GM23248 (cell line): Measurements from ENCODE around the gene OR2C1. TPM values are rescaled to one million over a fixed set of nuclear protein-coding genes. Genes with fewer than 3 reads are reported as not detected.

Experiments
- DNase-seq: peaks from one replicate; pipeline ENCODE4 v3.0.0-alpha.2; 2015
- H2AFZ ChIP-seq: fragments of 200-600 bp; sonication (generic); 2 replicates; pipeline ENCODE4 v1.6.1; 2016; ENCODE audit warnings: antibody characterized with exemption
- H3F3A ChIP-seq: fragments of 200-600 bp; sonication (generic); 2 replicates; pipeline ENCODE4 v1.6.1; 2016; ENCODE audit warnings: mild to moderate bottlenecking, antibody characterized with exemption, mixed run types; ENCODE audit not compliant: insufficient read depth
- H3K27ac ChIP-seq: fragments of 200-600 bp; sonication (generic); 2 replicates; pipeline ENCODE4 v1.5.1; 2016; ENCODE audit warnings: mild to moderate bottlenecking
- H3K27me3 ChIP-seq: fragments of 200-600 bp; sonication (generic); replicated peaks from 2 replicates; pipeline ENCODE4 v1.6.1; 2016; ENCODE audit warnings: mild to moderate bottlenecking; ENCODE audit not compliant: insufficient read depth
- H3K36me3 ChIP-seq: fragments of 200-600 bp; sonication (generic); 2 replicates; pipeline ENCODE4 v1.6.1; 2016; ENCODE audit warnings: low read depth, mild to moderate bottlenecking
- H3K4me1 ChIP-seq: fragments of 200-600 bp; sonication (generic); 2 replicates; pipeline ENCODE4 v1.6.1; 2016; ENCODE audit warnings: mild to moderate bottlenecking; ENCODE audit not compliant: insufficient read depth
- H3K4me2 ChIP-seq: fragments of 200-600 bp; sonication (generic); one replicate; pipeline ENCODE4 v1.6.1; 2016; ENCODE audit warnings: mild to moderate bottlenecking; ENCODE audit not compliant: unreplicated experiment
- H3K4me3 ChIP-seq: fragments of 200-600 bp; sonication (generic); 2 replicates; pipeline ENCODE4 v1.5.1; 2016; ENCODE audit warnings: mild to moderate bottlenecking
- H3K79me2 ChIP-seq: fragments of 200-600 bp; sonication (generic); 2 replicates; pipeline ENCODE4 v1.6.1; 2016; ENCODE audit warnings: mild to moderate bottlenecking; ENCODE audit not compliant: insufficient read depth
- H3K9ac ChIP-seq: fragments of 200-600 bp; sonication (generic); 2 replicates; pipeline ENCODE4 v1.6.1; 2016; ENCODE audit warnings: mild to moderate bottlenecking
- H3K9me2 ChIP-seq: fragments of 200-600 bp; sonication (generic); 2 replicates; pipeline ENCODE4 v1.6.1; 2016; ENCODE audit warnings: mixed run types, mild to moderate bottlenecking, moderate library complexity; ENCODE audit not compliant: insufficient read depth
- H3K9me3 ChIP-seq: fragments of 200-600 bp; sonication (generic); one replicate; pipeline ENCODE4 v1.6.1; 2017; ENCODE audit warnings: low read depth
- H4K20me1 ChIP-seq: fragments of 200-600 bp; sonication (generic); 2 replicates; pipeline ENCODE4 v1.6.0; 2016; ENCODE audit not compliant: insufficient read depth
- EZH2 ChIP-seq: fragments of 200-600 bp; sonication (generic); IDR thresholded peaks from 2 replicates; pipeline ENCODE4 v1.6.1; 2018; ENCODE audit warnings: antibody characterized with exemption, mild to moderate bottlenecking; ENCODE audit not compliant: insufficient read depth, poor library complexity, severe bottlenecking
- EZH2phosphoT487 ChIP-seq: fragments of 200-600 bp; sonication (generic); IDR thresholded peaks from 2 replicates; pipeline ENCODE4 v1.6.1; 2018; ENCODE audit warnings: antibody characterized with exemption, moderate library complexity, mild to moderate bottlenecking, low read depth; ENCODE audit not compliant: insufficient read depth
- WGBS, 2 experiments: methylation state at CpG; one replicate each; pipeline ENCODE4 v1.1.6; 2015 to 2017; ENCODE audit warnings: low lambda C conversion rate in 2 of 2, low coverage in 1 of 2; ENCODE audit errors: missing lambda C conversion rate in 2 of 2; 5-methylcytosine and 5-hydroxymethylcytosine counted together
- in situ Hi-C: fragments of 300-500 bp; cut with MboI; formaldehyde crosslinking; loops from 2 replicates; pipeline ENCODE4 v1.15.0; 2020
- polyA plus RNA-seq: library from polyadenylated mRNA; unstranded; fragments of >200 nt; fragmentation: Nextera tagmentation; extraction: Ambion mirVana; gene quantifications from 2 replicates; pipeline ENCODE4 v1.2.1, GENCODE V29; 2016
- total RNA-seq: library from RNA; depleted of rRNA; stranded (reverse); fragments of >200 nt; shearing (Covaris generic); gene quantifications from 2 replicates; pipeline ENCODE4 v1.2.3, GENCODE V29; 2014

The OR2C1 gene
- total and polyA plus RNA-seq, 2 experiments from 2014 or later = not detected

GRCh38 chr16:3347586-3347985, 8.1 kb upstream of the OR2C1 start:
- H3K9me2 ChIP-seq = no peaks in the 10 kb centered on the region
- DNase-seq = no peak
- no peaks in the 10 kb centered on the region for H4K20me1 ChIP-seq
- no peaks in the 10 kb centered on the region for H3K9me3 ChIP-seq
- H3K9ac ChIP-seq = no peak overlapping the region
- no peak for TF ChIP-seq EZH2phosphoT487
- no peak for TF ChIP-seq EZH2
- H3K4me2 ChIP-seq = no peak overlapping the region
- H3K4me1 ChIP-seq = no peaks in the 10 kb centered on the region
- no peaks in the 10 kb centered on the region for H3F3A ChIP-seq
- H3K4me3 ChIP-seq = no peak overlapping the region
- H3K27ac ChIP-seq = no peak overlapping the region
- no peaks in the 10 kb centered on the region for H3K79me2 ChIP-seq
- H3K27me3 ChIP-seq = no peaks in the 10 kb centered on the region
- in situ Hi-C loops = no loop called here
- 31 to 35% methylated on average over 10 of the region's 10 CpGs for WGBS, 2 experiments
- no peak overlapping the region for H2AFZ ChIP-seq
- no peaks in the 10 kb centered on the region for H3K36me3 ChIP-seq

GRCh38 chr16:3348547-3349167, 7.0 kb upstream of the OR2C1 start:
- no peaks in the 10 kb centered on the region for H3K79me2 ChIP-seq
- H3K9ac ChIP-seq = no peak overlapping the region
- H2AFZ ChIP-seq = no peak overlapping the region
- H3K4me2 ChIP-seq = no peak overlapping the region
- no peaks in the 10 kb centered on the region for H3K9me3 ChIP-seq
- no peaks in the 10 kb centered on the region for H3K36me3 ChIP-seq
- H3F3A ChIP-seq = no peaks in the 10 kb centered on the region
- H3K27ac ChIP-seq = no peak overlapping the region
- TF ChIP-seq EZH2 (no peak), EZH2phosphoT487 (no peak)
- in situ Hi-C loops = no loop called here
- H3K27me3 ChIP-seq = no peaks in the 10 kb centered on the region
- no peaks in the 10 kb centered on the region for H3K4me1 ChIP-seq
- no peaks in the 10 kb centered on the region for H3K9me2 ChIP-seq
- no peak for DNase-seq
- 27 to 29% methylated on average over 4 of the region's 4 CpGs for WGBS, 2 experiments
- H3K4me3 ChIP-seq = no peak overlapping the region
- H4K20me1 ChIP-seq = no peaks in the 10 kb centered on the region

DNA sequence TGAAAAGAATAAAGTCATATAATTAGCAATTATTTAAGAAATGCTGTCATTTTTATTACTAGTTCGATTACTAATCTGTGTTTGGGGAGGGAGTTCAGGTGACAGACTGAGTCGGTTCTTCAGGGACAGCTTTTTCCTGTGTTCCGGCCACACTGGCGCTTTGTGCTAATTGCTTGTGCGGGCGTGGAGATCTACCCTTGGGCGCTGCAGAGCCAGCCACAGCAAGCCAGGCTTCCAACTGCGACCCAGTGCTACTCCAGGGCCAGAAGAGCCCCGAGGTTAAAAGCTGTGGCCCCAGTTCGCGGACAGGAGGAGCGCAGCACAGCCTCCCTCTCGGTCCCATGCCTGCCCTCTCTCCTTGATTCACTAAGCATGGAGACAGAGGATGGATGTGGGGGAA, 6.5 kb upstream of the OR2C1 start:
- Histone ChIP-seq H3K9me2 (no peaks in the 10 kb centered on the region), H3K79me2 (no peaks in the 10 kb centered on the region), H4K20me1 (no peaks in the 10 kb centered on the region), H3K9me3 (no peaks in the 10 kb centered on the region), H3K27me3 (no peaks in the 10 kb centered on the region), H3F3A (no peaks in the 10 kb centered on the region), H3K4me2 (no peak overlapping the region), H2AFZ (no peak overlapping the region), H3K36me3 (no peaks in the 10 kb centered on the region), H3K4me1 (no peaks in the 10 kb centered on the region), H3K9ac (no peak overlapping the region), H3K4me3 (no peak overlapping the region), H3K27ac (no peak overlapping the region)
- no peak for DNase-seq
- 58 to 63% methylated on average over 13 of the region's 13 CpGs for WGBS, 2 experiments
- in situ Hi-C loops = no loop called here
- TF ChIP-seq EZH2 = no peak
- TF ChIP-seq EZH2phosphoT487 = no peak

- 55% methylated on average over 10 of the region's 10 CpGs for WGBS, 2 experiments
- Histone ChIP-seq H3K4me2 (no peak overlapping the region), H3K79me2 (no peaks in the 10 kb centered on the region), H3K36me3 (no peaks in the 10 kb centered on the region), H3K27ac (no peak overlapping the region), H3K9ac (no peak overlapping the region), H2AFZ (no peak overlapping the region), H3K9me3 (no peaks in the 10 kb centered on the region), H3K27me3 (0 out of 2 replicates have a peak, but pooled peaks cover 4% of the 10 kb centered on the region), H3K4me1 (no peaks in the 10 kb centered on the region), H3K4me3 (no peak overlapping the region), H3K9me2 (0 out of 2 replicates have a peak, but pooled peaks cover 2% of the 10 kb centered on the region), H4K20me1 (no peaks in the 10 kb centered on the region), H3F3A (no peaks in the 10 kb centered on the region)
- TF ChIP-seq EZH2 (no peak), EZH2phosphoT487 (no peak)
- in situ Hi-C loops = no loop called here
- DNase-seq = no peak
These were observed 429 bp downstream of the OR2C1 start for GRCh38 chr16:3356118-3356517.

DNA sequence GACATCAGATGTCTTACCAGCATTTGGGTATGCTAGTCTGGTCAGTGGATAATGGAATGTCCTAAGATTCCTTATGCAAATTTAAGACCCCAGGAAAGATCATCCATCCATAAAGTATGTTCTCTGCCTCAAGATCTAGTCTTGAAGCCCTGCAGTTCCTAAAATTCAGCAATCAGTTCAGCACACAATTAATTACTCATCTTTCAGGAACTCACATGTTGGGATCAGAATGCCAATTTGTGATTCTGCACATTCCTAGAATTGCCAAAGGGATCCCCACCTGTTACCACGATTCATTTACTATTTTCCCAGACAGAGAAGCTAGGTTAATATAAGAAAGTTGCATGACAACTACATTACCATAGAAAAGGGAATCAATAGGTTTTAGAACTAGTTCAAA, 3.2 kb downstream of the OR2C1 start:
- Histone ChIP-seq H3K4me3 (no peak overlapping the region), H3F3A (no peaks in the 10 kb centered on the region), H3K79me2 (no peaks in the 10 kb centered on the region), H2AFZ (no peak overlapping the region), H3K9me3 (no peaks in the 10 kb centered on the region), H3K27me3 (0 out of 2 replicates have a peak, but pooled peaks cover 4% of the 10 kb centered on the region), H4K20me1 (no peaks in the 10 kb centered on the region), H3K9ac (no peak overlapping the region), H3K27ac (no peak overlapping the region), H3K4me2 (no peak overlapping the region), H3K36me3 (no peaks in the 10 kb centered on the region), H3K4me1 (no peaks in the 10 kb centered on the region), H3K9me2 (0 out of 2 replicates have a peak, but pooled peaks cover 2% of the 10 kb centered on the region)
- TF ChIP-seq EZH2phosphoT487 (no peak), EZH2 (no peak)
- WGBS, 2 experiments = 0% methylated on average over 1 of the region's 1 CpG
- no peak for DNase-seq
- in situ Hi-C loops = no loop called here
